HepG2 (cell line): ENCODE data around the gene TRIM27. TPM values are rescaled to one million over a fixed set of nuclear protein-coding genes. Genes with fewer than 3 reads are reported as not detected.
A peak's percentile ranks its signal among the peaks of the same experiment; 100 is the strongest.

Experiments
- CBX1 ChIP-seq: IDR thresholded peaks from one replicate; pipeline ENCODE4 v1.6.1; 2016; ENCODE audit warnings: antibody characterized with exemption, low read depth
- GZF1 ChIP-seq: sonication (generic); formaldehyde crosslinking; IDR thresholded peaks from 2 replicates; pipeline ENCODE4 v1.5.1; 2020; ENCODE audit warnings: mild to moderate bottlenecking, missing genetic modification reagents
- HOXA3 ChIP-seq: sonication (generic); formaldehyde crosslinking; IDR thresholded peaks from 2 replicates; pipeline ENCODE4 v1.5.0; 2020; ENCODE audit warnings: missing genetic modification reagents
- IKZF4 ChIP-seq: sonication (generic); formaldehyde crosslinking; IDR thresholded peaks from 2 replicates; pipeline ENCODE4 v1.5.1; 2020; ENCODE audit warnings: borderline replicate concordance, mild to moderate bottlenecking, low read depth, missing genetic modification reagents; ENCODE audit errors: not compliant biosample characterization
- NFE2 ChIP-seq: sonication (generic); formaldehyde crosslinking; IDR thresholded peaks from 2 replicates; pipeline ENCODE4 v1.4.0; 2020; ENCODE audit warnings: missing genetic modification reagents
- NFYC ChIP-seq: IDR thresholded peaks from 2 replicates; pipeline ENCODE4 v1.6.1; 2016; ENCODE audit warnings: missing genetic modification reagents, missing compliant biosample characterization
- NR2C2 ChIP-seq: sonication (generic); formaldehyde crosslinking; IDR thresholded peaks from 2 replicates; pipeline ENCODE4 v1.4.0; 2020; ENCODE audit warnings: missing genetic modification reagents, mild to moderate bottlenecking, moderate library complexity, borderline replicate concordance
- NR2F6 ChIP-seq, 2 experiments: IDR thresholded peaks; 2 replicates each; pipeline ENCODE4 v1.6.1; 2016; ENCODE audit warnings: antibody characterized with exemption in 1 of 2, mild to moderate bottlenecking in 1 of 2
- STAT5B ChIP-seq: sonication (generic); formaldehyde crosslinking; IDR thresholded peaks from 2 replicates; pipeline ENCODE4 v1.4.0; 2020; ENCODE audit warnings: missing genetic modification reagents
- TAF1 ChIP-seq: sonication (generic); formaldehyde crosslinking; IDR thresholded peaks from 2 replicates; pipeline ENCODE4 v1.4.0; 2020; ENCODE audit warnings: missing genetic modification reagents
- TAF15 ChIP-seq: fragments of 200-400 bp; formaldehyde crosslinking; IDR thresholded peaks from one replicate; pipeline ENCODE4 v1.6.1; 2018; ENCODE audit warnings: mild to moderate bottlenecking, low read depth, low read length; ENCODE audit not compliant: poor library complexity, severe bottlenecking
- THAP8 ChIP-seq: sonication (generic); formaldehyde crosslinking; IDR thresholded peaks from 2 replicates; pipeline ENCODE4 v1.5.1; 2020; ENCODE audit warnings: missing genetic modification reagents, mild to moderate bottlenecking, borderline replicate concordance
- U2AF2 ChIP-seq: fragments of 200-400 bp; formaldehyde crosslinking; IDR thresholded peaks from 2 replicates; pipeline ENCODE4 v1.6.1; 2017; ENCODE audit warnings: low read depth, mild to moderate bottlenecking, low read length
- YY1 ChIP-seq: IDR thresholded peaks from 2 replicates; pipeline ENCODE4 v1.6.1; 2011; ENCODE audit warnings: low read length, low read depth, moderate library complexity, mild to moderate bottlenecking; ENCODE audit not compliant: insufficient read depth, insufficient replicate concordance
- ZFP41 ChIP-seq: sonication (generic); formaldehyde crosslinking; IDR thresholded peaks from 2 replicates; pipeline ENCODE4 v1.4.0; 2020; ENCODE audit warnings: mild to moderate bottlenecking, missing genetic modification reagents, borderline replicate concordance
- ZNF160 ChIP-seq: sonication (generic); formaldehyde crosslinking; IDR thresholded peaks from 2 replicates; pipeline ENCODE4 v1.8.0; 2022; ENCODE audit warnings: mild to moderate bottlenecking, inconsistent platforms, missing genetic modification reagents
- ZNF207 ChIP-seq: fragments of 450-650 bp; IDR thresholded peaks from 2 replicates; pipeline ENCODE4 v1.6.1; 2016; ENCODE audit warnings: antibody characterized with exemption, borderline replicate concordance
- ZNF224 ChIP-seq: sonication (generic); formaldehyde crosslinking; IDR thresholded peaks from 2 replicates; pipeline ENCODE4 v1.5.0; 2020; ENCODE audit warnings: mild to moderate bottlenecking, missing genetic modification reagents
- ZNF253 ChIP-seq: sonication (generic); formaldehyde crosslinking; IDR thresholded peaks from 2 replicates; pipeline ENCODE4 v1.8.0; 2022; ENCODE audit warnings: mild to moderate bottlenecking, missing genetic modification reagents, borderline replicate concordance
- ZNF343 ChIP-seq: sonication (generic); formaldehyde crosslinking; IDR thresholded peaks from 2 replicates; pipeline ENCODE4 v1.4.0; 2020; ENCODE audit warnings: mild to moderate bottlenecking, missing genetic modification reagents
- ZNF414 ChIP-seq: sonication (generic); formaldehyde crosslinking; IDR thresholded peaks from 2 replicates; pipeline ENCODE4 v1.5.0; 2020; ENCODE audit warnings: missing genetic modification reagents
- ZNF557 ChIP-seq: sonication (generic); formaldehyde crosslinking; IDR thresholded peaks from 2 replicates; pipeline ENCODE4 v1.4.0; 2020; ENCODE audit warnings: missing genetic modification reagents
- ZNF569 ChIP-seq: sonication (generic); formaldehyde crosslinking; IDR thresholded peaks from 2 replicates; pipeline ENCODE4 v1.5.0; 2020; ENCODE audit warnings: mild to moderate bottlenecking, missing genetic modification reagents, moderate library complexity, borderline replicate concordance
- ZNF749 ChIP-seq: sonication (generic); formaldehyde crosslinking; IDR thresholded peaks from 2 replicates; pipeline ENCODE4 v1.8.0; 2022; ENCODE audit warnings: mild to moderate bottlenecking, missing genetic modification reagents, moderate library complexity, borderline replicate concordance
- ZNF839 ChIP-seq: sonication (generic); formaldehyde crosslinking; IDR thresholded peaks from 2 replicates; pipeline ENCODE4 v1.4.0; 2020; ENCODE audit warnings: missing genetic modification reagents, mild to moderate bottlenecking, borderline replicate concordance
- ZNF878 ChIP-seq: sonication (generic); formaldehyde crosslinking; IDR thresholded peaks from 2 replicates; pipeline ENCODE4 v1.8.1; 2023; ENCODE audit warnings: mild to moderate bottlenecking, missing genetic modification reagents, moderate library complexity
- polyA plus RNA-seq, 8 experiments: library from polyadenylated mRNA; depleted of rRNA in 3 of 8; stranded (reverse) in 7 of 8; unstranded in 1 of 8; fragments of >200 nt; fragmentation: Illumina TruSeq in 4 of 8; extraction: Trizol in 4 of 8; gene quantifications; 2 replicates each; pipeline versions ENCODE4 v1.2.1 to v1.2.3, GENCODE V29; 2011 to 2016; ENCODE audit warnings: low read depth in 4 of 8, missing spikeins in 1 of 8, mixed read lengths in 1 of 8; ENCODE audit not compliant: insufficient read depth in 1 of 8
- total RNA-seq, 5 experiments: library from RNA; depleted of rRNA; stranded (reverse); fragments of >200 nt; fragmentation: Illumina TruSeq; extraction: Trizol; gene quantifications; 2 replicates each; pipeline ENCODE4 v1.2.3, GENCODE V29; 2016; ENCODE audit warnings: low read depth in 1 of 5
- TF ChIP-seq, protein P1 (sequence below): sonication (generic); formaldehyde crosslinking; IDR thresholded peaks from 2 replicates; pipeline ENCODE4 v1.4.0; 2020; ENCODE audit warnings: missing genetic modification reagents, borderline replicate concordance

The TRIM27 gene
- total and polyA plus RNA-seq, 2 of the 13 experiments (the other 11 are each of a cell fraction or from before 2014, with no cell fraction given), result 88.6 to 112 TPM

DNA sequence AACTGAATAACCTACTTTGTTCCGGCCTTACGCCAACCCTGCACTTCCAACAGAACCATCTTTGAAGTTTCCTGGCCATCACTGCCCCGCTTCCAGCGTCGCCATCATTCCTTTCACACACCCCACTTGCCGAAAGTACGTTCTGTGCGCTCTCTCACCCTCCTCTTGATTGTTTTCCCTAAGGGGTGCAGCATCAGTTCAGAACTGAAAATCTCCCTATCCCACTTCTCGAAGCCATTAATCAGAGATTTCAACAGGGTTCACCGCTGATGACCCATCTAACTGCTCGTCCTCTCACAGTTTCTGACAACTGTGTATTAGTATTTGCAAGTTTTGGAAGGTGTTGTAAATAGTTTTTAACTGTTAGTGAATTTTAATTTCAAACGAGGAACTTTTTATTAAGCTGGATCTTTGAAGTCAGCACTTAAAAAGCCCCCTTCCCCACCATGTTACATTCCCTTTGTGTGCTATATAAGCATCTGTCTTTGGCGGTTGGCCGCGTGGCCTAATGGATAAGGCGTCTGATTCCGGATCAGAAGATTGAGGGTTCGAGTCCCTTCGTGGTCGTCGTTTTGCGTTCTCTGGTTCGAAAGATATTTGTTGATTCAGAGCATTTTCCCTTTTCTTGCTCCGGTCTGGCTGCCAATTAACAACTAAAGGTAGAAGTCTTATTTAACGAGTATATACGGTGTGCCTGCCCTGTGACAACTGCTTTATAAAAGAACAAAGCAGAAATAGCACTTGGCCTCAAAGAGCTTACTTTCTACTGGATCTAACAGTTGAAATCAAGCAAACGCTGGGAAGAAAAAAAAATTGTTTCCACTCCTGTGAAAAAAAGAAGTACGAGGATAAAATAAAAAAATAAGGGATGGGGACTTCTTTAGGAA lies 42.6 kb downstream of the TRIM27 start (continued):
- TF ChIP-seq IKZF4, result no peak
- no peak for TF ChIP-seq ZNF569 (CRISPR knock-in tag)
- 0 out of 2 replicates have a peak, but pooled peaks have one; percentile 28 for TF ChIP-seq GZF1 (CRISPR knock-in tag)
- no peak for TF ChIP-seq ZNF207
- no peak for TF ChIP-seq STAT5B (CRISPR knock-in tag)
- TF ChIP-seq NR2C2 (CRISPR knock-in tag), result peak; percentile 31; the same call in 1 of the 2 replicates
- TF ChIP-seq ZNF557 (CRISPR knock-in tag), result 0 out of 2 replicates have a peak, but pooled peaks have one; percentile 25
- TF ChIP-seq NFE2 (CRISPR knock-in tag), result no peak
- TF ChIP-seq, protein P1, sequence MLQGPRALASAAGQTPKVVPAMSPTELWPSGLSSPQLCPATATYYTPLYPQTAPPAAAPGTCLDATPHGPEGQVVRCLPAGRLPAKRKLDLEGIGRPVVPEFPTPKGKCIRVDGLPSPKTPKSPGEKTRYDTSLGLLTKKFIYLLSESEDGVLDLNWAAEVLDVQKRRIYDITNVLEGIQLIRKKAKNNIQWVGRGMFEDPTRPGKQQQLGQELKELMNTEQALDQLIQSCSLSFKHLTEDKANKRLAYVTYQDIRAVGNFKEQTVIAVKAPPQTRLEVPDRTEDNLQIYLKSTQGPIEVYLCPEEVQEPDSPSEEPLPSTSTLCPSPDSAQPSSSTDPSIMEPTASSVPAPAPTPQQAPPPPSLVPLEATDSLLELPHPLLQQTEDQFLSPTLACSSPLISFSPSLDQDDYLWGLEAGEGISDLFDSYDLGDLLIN (CRISPR knock-in tag), result no peak
- TF ChIP-seq ZNF878 (CRISPR knock-in tag), result peak; percentile 77
- TF ChIP-seq NFYC (CRISPR knock-in tag), result peak; percentile 26; the same call in 1 of the 2 replicates
- no peak for TF ChIP-seq ZNF160 (CRISPR knock-in tag)
- no peak for TF ChIP-seq NR2F6 (IDR thresholded peaks at IDR 0.05)
- TF ChIP-seq NR2F6 (CRISPR knock-in tag; IDR thresholded peaks at IDR 0.05), result 0 out of 2 replicates have a peak, but pooled peaks have one; percentile 6
- TF ChIP-seq THAP8 (CRISPR knock-in tag), result no peak
- TF ChIP-seq ZNF343 (CRISPR knock-in tag), result no peak
- TF ChIP-seq U2AF2, result no peak
- no peak for TF ChIP-seq ZNF839 (CRISPR knock-in tag)
- TF ChIP-seq ZNF414 (CRISPR knock-in tag), result 0 out of 2 replicates have a peak, but pooled peaks have one; percentile 28
- TF ChIP-seq TAF15, result no peak
- TF ChIP-seq ZNF224 (CRISPR knock-in tag), result no peak
- no peak for TF ChIP-seq ZNF749 (CRISPR knock-in tag)
- TF ChIP-seq YY1, result peak; percentile 47
- TF ChIP-seq ZFP41 (CRISPR knock-in tag), result no peak
- no peak for TF ChIP-seq ZNF253
- no peak for TF ChIP-seq TAF1 (CRISPR knock-in tag)
- TF ChIP-seq HOXA3 (CRISPR knock-in tag), result peak; percentile 61; the same call in 1 of the 2 replicates
- no peak for TF ChIP-seq CBX1
